GM20000 (cell line): ENCODE data around the gene ATG4C.

Source experiments
- DNase-seq: peaks from one replicate; pipeline ENCODE4 v3.0.0; 2012; ENCODE audit warnings: low spot score
- CTCF ChIP-seq: IDR thresholded peaks from 2 replicates; pipeline ENCODE4 v1.5.1; 2012; ENCODE audit warnings: mild to moderate bottlenecking, control low read depth; ENCODE audit errors: extremely low read depth, missing control alignments

Gene ATG4C

GRCh38 chr1:62841587-62842169 is 57.7 kb downstream of the ATG4C start:
- peak; percentile 50 for DNase-seq
- peak; percentile 49 for TF ChIP-seq CTCF

- no peak for DNase-seq
- TF ChIP-seq CTCF = no peak
These were observed 60.1 kb downstream of the ATG4C start for GRCh38 chr1:62844030-62844429.

- TF ChIP-seq CTCF = no peak
- DNase-seq = no peak
These were observed 65.1 kb downstream of the ATG4C start for GRCh38 chr1:62849031-62849430.

GRCh38 chr1:62852253-62852652 is 68.3 kb downstream of the ATG4C start:
- no peak for TF ChIP-seq CTCF

GRCh38 chr1:62856960-62857359 is 73.0 kb downstream of the ATG4C start:
- DNase-seq = no peak
- no peak for TF ChIP-seq CTCF

More at GRCh38 chr1:62852253-62852652, 68.3 kb downstream of the ATG4C start:
- no peak for DNase-seq

- TF ChIP-seq CTCF = no peak
- no peak for DNase-seq
These were observed 85.4 kb downstream of the ATG4C start for GRCh38 chr1:62869217-62869754.

GRCh38 chr1:62870148-62870547 is 86.2 kb downstream of the ATG4C start:
- no peak for TF ChIP-seq CTCF
- no peak for DNase-seq
